OCI-LY3 (cell line): ENCODE data around the gene CCDC6.

Experiments
- CTCF ChIP-seq: fragments of 200-600, 300-600 bp; sonication (generic); IDR thresholded peaks from 2 replicates; pipeline ENCODE4 v1.5.1; 2014; ENCODE audit warnings: antibody characterized with exemption, low read length, low read depth
- EZH2phosphoT487 ChIP-seq: fragments of 200-600 bp; shearing (Covaris generic); IDR thresholded peaks from 2 replicates; pipeline ENCODE4 v1.6.1; 2018; ENCODE audit warnings: antibody characterized with exemption, mixed run types, low read depth

DNA sequence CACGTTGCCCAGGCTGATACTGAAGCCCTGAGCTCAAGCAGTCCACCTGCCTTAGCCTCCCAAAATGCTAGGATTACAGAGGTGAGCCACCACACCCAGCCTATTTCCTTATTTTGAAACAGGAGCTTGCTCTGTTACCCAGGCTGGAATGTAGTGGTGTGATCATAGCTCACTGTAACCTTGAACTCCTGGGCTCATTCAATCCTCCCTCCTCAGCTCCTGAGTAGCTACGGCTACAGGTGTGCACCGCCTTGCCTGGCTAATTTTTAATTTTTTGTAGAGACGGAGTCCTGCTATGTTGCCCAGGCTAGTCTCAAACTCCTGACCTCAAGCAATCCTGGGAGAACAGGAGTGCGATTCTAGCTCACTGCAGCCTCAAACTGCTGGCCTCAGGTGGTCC lies 164.8 kb downstream of the CCDC6 start:
- TF ChIP-seq CTCF (no peak), EZH2phosphoT487 (no peak)
